GM12878 (cell line): ENCODE data around the gene LRIT2. TPM values are rescaled to one million over a fixed set of nuclear protein-coding genes. Genes with fewer than 3 reads are reported as not detected.

Experiments
- BCL11A ChIP-seq: IDR thresholded peaks from 2 replicates; pipeline ENCODE4 v1.6.1; 2011; ENCODE audit warnings: low read depth, low read length
- BMI1 ChIP-seq: fragments of 450-650 bp; IDR thresholded peaks from 2 replicates; pipeline ENCODE4 v1.6.1; 2016; ENCODE audit warnings: mild to moderate bottlenecking, moderate library complexity, borderline replicate concordance
- E2F8 ChIP-seq: fragments of 450-650 bp; IDR thresholded peaks from 2 replicates; pipeline ENCODE4 v1.6.1; 2018; ENCODE audit warnings: mild to moderate bottlenecking, low read depth, moderate library complexity; ENCODE audit not compliant: partially characterized antibody
- EGR1 ChIP-seq, 2 experiments: IDR thresholded peaks; 1 replicate in 1 of 2; 2 replicates in 1 of 2; pipeline ENCODE4 v1.6.1; 2011 to 2012; ENCODE audit warnings: low read depth in 2 of 2, low read length in 2 of 2, borderline replicate concordance in 1 of 2, mild to moderate bottlenecking in 1 of 2, moderate library complexity in 1 of 2
- ELK1 ChIP-seq: IDR thresholded peaks from 2 replicates; pipeline ENCODE4 v1.6.1; 2012; ENCODE audit warnings: low read depth, low read length, improper control_type of control experiment
- FOXK2 ChIP-seq: fragments of 450-650 bp; IDR thresholded peaks from 2 replicates; pipeline ENCODE4 v1.6.1; 2017; ENCODE audit warnings: mild to moderate bottlenecking, moderate library complexity
- HDAC2 ChIP-seq: fragments of 200-600 bp; sonication (generic); IDR thresholded peaks from 2 replicates; pipeline ENCODE4 v1.6.1; 2017
- IKZF1 ChIP-seq: fragments of 450-650 bp; conservative IDR thresholded peaks from 2 replicates; pipeline ENCODE4 v1.6.1; 2017; ENCODE audit warnings: antibody characterized with exemption, mild to moderate bottlenecking
- JUND ChIP-seq: IDR thresholded peaks from 2 replicates; pipeline ENCODE4 v1.6.1; 2012; ENCODE audit warnings: low read depth, mild to moderate bottlenecking, low read length, improper control_type of control experiment, moderate library complexity
- KAT2A ChIP-seq: conservative IDR thresholded peaks from 2 replicates; pipeline ENCODE4 v1.6.1; 2011; ENCODE audit warnings: low read depth, low read length; ENCODE audit not compliant: control insufficient read depth
- MTA2 ChIP-seq: fragments of 450-650 bp; IDR thresholded peaks from 2 replicates; pipeline ENCODE4 v1.6.1; 2016; ENCODE audit warnings: low read depth, mild to moderate bottlenecking, moderate library complexity
- PAX5 ChIP-seq: IDR thresholded peaks from 2 replicates; pipeline ENCODE4 v1.6.1; 2011; ENCODE audit warnings: low read depth, low read length, borderline replicate concordance
- REST ChIP-seq: IDR thresholded peaks from 2 replicates; pipeline ENCODE4 v1.6.1; 2012; ENCODE audit warnings: mild to moderate bottlenecking, low read depth, low read length
- SMC3 ChIP-seq: IDR thresholded peaks from 2 replicates; pipeline ENCODE4 v1.6.1; 2011; ENCODE audit warnings: low read length, improper control_type of control experiment, borderline replicate concordance
- YY1 ChIP-seq: IDR thresholded peaks from 2 replicates; pipeline ENCODE4 v1.6.1; 2011; ENCODE audit warnings: low read depth, mild to moderate bottlenecking, low read length
- ZNF384 ChIP-seq: IDR thresholded peaks from 2 replicates; pipeline ENCODE4 v1.6.1; 2012; ENCODE audit warnings: low read depth, mild to moderate bottlenecking, low read length, improper control_type of control experiment, borderline replicate concordance
- ZZZ3 ChIP-seq: IDR thresholded peaks from 2 replicates; pipeline ENCODE4 v1.6.1; 2011; ENCODE audit warnings: low read depth; ENCODE audit not compliant: control insufficient read depth, insufficient read length
- polyA plus RNA-seq, 11 experiments: library from polyadenylated mRNA; depleted of rRNA in 4 of 11; unstranded in 6 of 11; stranded (reverse) in 5 of 11; fragments of >200 nt; fragmentation: Nextera tagmentation in 4 of 11; fragmentation: Illumina TruSeq in 1 of 11; extraction: Ambion mirVana in 4 of 11; extraction: Trizol in 1 of 11; gene quantifications; 1 replicate in 1 of 11; 2 replicates in 10 of 11; pipeline versions ENCODE4 v1.2.1 to v1.2.3, GENCODE V29; 2011 to 2016; ENCODE audit warnings: inconsistent platforms in 2 of 11, missing spikeins in 2 of 11, low read depth in 1 of 11
- total RNA-seq, 4 experiments: library from RNA; depleted of rRNA in 3 of 4; stranded (reverse); fragments of >200 nt in 3 of 4; fragmentation: Illumina TruSeq in 1 of 4; extraction: Trizol in 1 of 4; gene quantifications; 2 replicates each; pipeline versions ENCODE4 v1.2.1 to v1.2.3, GENCODE V29; 2013 to 2021

The LRIT2 gene
- total and polyA plus RNA-seq, 10 of the 15 experiments (the other 5 are each of a cell fraction or from before 2014, with no cell fraction given) = not detected

- TF ChIP-seq IKZF1 = no peak
- TF ChIP-seq SMC3 = peak; percentile 98
- TF ChIP-seq PAX5 = no peak
- no peak for TF ChIP-seq KAT2A
- TF ChIP-seq MTA2 = no peak
- TF ChIP-seq YY1 = 0 out of 2 replicates have a peak, but pooled peaks have one; percentile 47
- no peak for TF ChIP-seq JUND
- no peak for TF ChIP-seq BCL11A
- TF ChIP-seq ELK1 = no peak
- TF ChIP-seq FOXK2 = no peak
- no peak for TF ChIP-seq E2F8
- no peak for TF ChIP-seq BMI1
- no peak for TF ChIP-seq HDAC2
- TF ChIP-seq EGR1 (IDR thresholded peaks at IDR 0.05; ENCODE audit: borderline replicate concordance in 1 of 2, low read depth in 2 of 2, low read length in 2 of 2) = no peak
- no peak for TF ChIP-seq ZNF384
- no peak for TF ChIP-seq ZZZ3
- TF ChIP-seq REST = no peak
These were observed 20.1 kb downstream of the LRIT2 start (continued) for GRCh38 chr10:84205049-84205852.
